GM18502 (cell line): ENCODE measurements around the gene RER1.
A peak's percentile ranks its signal among the peaks of the same experiment; 100 is the strongest.

Experiments used
- ATAC-seq: cut with Tn5 transposase; IDR thresholded peaks from one replicate; pipeline ENCODE4 v1.9.1; 2021; ENCODE audit warnings: mild to moderate bottlenecking; ENCODE audit not compliant: unreplicated experiment, poor library complexity

The RER1 gene

DNA sequence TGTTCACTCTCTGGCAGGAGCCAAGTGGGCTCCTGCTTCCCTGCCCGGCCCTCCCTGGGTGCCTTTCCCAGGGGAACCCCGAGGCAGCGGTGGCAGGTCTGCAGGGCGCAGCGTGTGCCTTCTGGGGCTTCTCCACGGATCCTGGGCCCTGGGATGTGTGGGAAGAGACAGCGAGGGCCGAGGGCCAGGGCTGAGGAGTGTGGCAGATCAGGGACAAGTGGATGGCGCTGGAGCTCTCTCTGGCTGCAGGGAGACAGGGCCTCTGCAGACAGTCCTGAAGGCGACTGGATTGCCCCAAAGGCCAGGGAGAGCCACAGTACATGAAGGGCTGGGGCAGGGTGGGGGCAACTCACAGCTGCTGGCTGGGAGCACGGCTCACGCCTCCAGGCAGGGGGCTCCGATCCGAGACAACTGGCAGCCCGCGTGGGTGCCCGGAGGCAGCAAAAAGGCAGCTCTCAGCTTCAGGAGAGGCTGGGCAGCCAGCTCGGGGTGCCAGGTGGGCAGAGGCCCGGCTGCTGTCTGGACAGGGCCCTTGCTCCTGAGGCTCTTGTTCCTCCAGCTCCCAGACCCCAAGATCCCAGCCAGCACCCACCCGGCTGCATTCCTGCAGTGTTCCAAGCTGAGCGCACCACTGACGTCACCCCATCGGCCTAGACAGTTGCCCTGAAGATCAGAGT is 16.3 kb upstream of the RER1 start:
- no peak for ATAC-seq

DNA sequence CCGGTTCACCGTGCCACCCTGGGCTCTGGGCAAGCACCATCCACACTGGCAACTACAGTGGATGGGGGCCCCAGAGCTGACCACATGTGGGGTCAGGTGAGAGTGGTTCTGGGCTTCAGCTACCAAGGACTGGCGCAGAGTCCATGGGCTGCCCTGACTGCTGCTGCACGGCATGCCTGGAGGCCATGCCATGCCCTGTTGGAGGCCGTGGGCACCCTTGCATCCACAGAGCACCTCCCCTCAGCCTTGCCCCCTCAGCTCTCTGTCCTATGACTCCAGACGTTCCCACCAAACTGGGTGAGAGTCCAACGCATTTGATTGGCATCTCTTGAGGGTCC is 15.7 kb upstream of the RER1 start:
- ATAC-seq: no peak

DNA sequence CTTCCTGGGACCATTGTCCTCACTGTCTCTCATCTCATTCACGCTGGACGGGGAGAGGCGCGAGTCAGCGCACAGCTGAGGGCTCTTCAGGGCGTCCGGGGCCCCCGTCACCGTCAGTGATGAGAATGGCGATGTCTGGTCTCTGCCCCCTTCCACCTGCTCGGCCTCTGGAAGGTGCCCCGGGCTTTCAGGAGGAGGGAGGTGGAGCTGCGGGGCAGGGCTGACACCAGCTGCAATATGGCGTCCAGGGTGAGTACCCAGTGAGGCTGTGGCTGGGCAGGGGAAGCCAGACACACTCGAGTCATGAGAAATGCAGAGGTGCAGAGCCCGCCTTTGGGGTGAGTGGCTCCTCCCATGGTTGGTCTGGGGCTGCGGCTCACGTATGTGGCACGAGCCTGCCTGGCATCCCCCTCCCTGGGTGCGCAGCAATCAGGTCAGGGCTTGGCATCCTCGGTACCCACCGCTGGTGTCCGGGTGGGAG is 15.3 kb upstream of the RER1 start:
- no peak for ATAC-seq

DNA sequence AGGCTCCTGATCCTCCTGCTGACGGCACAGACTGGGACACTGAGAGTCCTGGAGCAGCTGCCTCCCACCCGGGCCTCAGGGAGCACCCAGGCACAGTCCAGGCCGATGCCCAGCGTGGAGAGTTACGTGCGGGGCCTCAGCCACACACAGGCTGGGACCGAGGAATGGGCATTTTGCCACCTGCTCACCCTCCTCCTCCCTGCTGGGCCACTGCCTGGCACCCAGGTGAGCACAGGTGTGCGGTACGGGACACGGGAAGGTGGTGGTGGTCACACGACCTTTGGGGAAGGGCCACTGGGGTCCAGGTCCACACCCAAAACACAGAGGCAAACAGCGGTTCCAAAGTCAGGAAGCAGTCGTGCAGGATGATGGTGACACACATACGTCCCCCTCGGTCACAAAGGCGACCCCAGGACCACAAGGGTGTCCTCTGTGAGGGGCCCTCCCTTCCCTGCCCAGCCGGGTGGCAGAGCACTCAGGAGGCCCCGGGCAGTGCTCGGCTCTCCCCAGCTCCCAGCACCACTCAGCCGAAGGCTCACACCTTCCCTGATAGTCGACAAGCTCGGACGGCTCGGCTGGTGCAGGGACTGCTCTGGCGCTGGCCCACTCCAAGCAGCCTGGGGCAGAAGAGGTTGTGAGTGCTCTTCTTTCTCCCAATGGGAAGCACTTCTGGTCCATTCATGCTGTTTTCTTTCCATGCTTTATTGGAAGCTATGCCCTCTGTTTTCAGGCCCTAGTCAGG is 14.5 kb upstream of the RER1 start:
- ATAC-seq: no peak

DNA sequence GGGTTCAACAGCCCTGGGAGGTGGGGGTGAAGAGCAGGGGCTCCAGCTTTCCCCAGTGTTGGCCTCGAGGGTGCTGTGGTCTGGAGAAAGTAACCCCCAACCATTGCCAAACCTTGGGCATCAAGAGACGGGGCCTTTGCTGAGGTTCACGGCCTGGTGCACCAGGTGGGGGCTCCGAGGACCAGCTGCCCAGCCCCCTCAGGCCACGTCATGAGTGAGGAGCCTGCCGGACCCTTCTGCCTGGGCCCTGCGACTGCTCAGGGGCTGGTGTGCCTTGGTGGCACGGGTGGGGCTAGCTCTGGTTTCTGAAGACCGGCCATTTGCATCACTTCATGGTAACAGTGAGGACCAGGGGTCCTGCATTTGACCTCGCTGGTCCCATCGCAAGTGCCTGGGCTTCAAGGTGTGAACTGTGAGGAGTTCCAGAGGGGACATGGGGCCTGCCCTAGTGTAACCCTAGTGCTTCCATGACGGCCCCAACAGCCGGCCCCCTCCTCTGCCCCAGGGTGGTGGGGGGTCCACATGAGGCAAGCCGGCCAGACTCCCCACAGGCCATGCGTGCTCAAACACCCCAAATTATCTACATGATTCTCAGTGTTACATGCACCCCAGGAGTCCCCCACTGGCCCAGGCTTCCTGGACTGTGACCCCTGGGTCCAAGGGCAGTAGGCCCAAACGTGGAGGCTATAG is 13.7 kb upstream of the RER1 start:
- ATAC-seq: no peak

DNA sequence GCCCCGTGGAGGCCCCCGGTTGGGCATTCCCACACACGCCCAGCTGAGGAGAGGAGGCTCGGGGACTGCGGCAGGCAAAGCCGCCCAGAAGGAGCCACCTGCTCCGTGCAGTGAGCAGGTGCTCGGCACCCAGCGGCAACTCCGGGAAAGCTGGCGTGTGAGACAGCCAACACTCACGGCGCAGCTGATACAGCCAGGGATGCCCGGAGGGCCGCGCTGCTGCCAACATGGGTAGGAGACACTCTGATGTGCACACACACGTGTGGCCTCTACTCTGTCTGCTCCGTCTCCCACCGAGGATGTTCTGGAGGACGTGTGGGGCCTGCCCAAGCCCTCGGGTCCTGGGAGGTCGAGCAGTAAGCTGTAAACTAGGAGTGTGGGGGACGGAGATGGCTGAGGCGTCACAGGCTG is 13.2 kb upstream of the RER1 start:
- ATAC-seq: no peak

DNA sequence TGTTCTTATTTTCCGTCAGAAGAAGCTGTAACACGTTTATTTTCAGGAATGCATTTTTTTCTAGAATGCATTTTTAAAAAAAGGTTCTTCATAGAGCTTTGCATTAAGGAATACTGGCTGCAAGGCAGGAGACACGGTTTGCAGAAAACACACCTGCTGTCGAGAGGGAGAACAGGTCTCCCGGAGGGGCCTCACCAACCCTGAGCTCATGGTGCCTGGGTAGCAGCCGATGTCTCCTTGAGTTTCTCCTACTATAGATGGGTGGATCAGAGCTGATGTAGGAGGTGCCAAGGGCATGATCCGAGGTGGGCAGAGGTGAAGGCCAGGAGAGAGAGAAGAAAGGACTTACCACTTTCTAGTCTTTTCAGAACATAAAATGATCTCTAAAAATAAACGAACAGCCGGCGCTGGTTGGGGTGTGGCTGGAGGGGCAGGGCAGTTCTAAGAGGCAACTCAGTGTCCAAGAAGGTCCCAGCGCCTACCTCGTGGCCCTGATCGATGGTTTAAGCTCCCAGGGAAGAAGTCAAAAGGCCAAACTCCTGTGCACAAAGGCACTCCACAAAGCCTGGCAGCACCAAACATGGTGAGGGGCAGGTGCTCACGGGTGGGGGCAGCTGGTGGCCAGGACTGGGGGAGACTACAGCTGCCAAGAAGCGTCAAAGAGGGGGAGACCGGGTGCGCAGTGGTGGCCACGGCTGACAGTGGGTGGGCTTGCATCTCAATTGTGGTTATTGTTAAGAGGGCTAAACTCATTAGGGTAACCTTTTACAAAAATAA is 12.5 kb upstream of the RER1 start:
- ATAC-seq: no peak

DNA sequence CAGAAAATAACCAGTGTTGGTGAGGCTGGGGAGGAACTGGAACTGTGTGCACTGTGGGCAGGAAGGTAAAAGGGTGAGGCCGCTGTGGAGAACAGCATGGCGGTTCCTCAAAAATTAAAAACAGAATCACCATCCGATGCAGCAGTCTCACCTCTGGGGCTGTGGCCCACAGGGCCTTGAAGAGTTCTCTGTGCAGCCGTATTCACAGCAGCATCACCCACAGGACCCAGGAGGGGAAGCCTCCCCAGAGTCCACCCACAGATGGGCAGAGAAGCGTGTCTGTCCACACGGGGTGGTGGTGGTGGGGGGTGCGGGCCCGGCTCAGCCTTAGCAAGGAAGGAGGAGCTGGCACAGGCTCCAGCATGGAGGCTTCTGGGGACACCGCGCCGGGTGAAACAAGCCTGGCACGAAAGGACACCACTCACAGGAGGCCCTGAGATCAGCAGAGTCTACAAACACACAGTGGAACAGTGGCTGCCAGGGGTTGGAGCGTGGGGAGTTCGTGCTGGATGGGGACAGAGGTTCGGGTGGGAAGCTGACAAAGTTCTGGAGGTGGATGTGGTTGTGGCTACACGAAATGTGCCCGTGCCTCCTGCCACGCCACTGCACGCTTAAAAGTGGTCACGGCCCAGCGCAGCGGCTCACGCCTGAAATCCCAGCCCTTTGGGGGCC is 11.8 kb upstream of the RER1 start:
- ATAC-seq: no peak

DNA sequence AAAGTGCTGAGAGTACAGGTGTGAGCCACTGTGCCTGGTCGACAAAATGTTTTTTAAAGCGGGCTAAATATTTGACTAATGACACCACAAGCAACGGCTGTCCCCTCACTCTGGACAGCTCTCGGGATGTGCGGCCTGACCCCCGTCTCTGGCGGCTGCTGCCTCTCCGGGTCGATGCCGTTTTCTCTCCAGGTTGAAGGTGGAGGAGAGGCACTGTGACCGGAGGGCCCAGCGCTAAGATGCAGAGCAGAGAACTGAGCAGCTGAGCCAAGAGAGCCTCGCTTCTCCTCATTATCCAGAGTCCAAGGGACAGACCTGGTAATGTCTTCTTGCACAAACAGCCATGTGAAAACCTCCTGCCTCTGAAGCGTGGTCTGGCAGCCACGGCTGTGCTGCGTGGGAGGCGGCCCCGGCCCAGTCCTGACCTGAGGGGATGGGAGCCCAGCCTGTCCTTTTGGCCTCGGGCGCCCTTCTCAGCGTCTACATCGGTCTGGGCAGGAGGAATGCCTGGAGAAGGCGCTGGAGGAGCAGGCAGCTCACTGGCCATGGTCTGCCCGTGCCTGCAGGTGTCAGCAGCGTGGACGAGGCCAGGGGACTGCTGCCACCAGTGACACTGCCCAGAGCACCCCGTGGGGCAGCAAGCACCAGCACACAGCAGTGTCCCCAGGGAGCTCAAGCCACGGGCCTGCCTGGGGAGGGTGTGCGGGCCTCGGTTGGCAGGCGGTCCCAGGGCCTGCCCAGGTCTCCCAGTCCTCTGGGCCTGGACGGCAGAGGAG is 10.6 kb upstream of the RER1 start:
- no peak for ATAC-seq

DNA sequence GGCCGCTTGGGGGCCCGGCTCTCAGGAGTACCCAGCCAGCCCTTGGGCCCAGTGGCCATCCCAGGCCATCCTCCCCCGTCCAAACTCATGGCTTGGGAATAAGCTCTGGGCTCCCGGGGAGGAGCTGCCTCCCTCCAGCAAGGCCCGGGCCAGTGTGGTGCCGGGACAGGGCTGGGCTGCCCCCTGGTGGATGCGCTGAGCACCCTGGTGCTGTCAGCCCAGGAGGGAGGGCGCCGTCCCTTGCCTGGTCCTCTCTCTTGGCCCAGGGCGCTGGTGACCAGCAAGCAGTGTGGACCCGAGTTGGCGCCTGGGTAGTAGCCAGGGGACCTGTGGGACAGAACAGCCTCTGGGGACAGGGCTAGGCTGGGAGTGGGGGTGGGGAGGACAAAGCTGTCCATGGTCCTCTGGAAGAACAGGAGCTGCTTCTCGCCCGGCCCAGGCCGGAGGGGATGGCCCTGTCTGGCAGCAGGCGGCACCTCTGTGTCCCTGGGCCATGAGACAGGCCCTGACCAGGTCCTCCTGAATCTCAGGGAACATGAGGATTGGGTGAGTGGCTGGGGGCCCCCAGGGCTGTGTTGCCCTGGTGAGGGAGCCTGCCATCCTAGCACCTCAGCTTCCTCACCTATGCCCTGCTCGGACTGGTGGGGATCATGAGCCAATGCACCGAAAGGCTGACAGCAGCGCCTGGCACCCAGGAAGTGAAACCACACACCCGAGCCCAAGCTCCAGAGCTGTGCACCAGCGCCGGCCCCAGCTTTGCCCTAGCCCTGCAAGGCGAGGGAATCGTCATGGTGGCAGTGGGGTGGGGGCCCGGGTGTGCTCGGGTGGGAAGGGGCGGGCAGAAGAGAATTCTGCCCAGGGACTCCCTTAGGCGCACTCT is 9.7 kb upstream of the RER1 start:
- ATAC-seq: peak; percentile 60

DNA sequence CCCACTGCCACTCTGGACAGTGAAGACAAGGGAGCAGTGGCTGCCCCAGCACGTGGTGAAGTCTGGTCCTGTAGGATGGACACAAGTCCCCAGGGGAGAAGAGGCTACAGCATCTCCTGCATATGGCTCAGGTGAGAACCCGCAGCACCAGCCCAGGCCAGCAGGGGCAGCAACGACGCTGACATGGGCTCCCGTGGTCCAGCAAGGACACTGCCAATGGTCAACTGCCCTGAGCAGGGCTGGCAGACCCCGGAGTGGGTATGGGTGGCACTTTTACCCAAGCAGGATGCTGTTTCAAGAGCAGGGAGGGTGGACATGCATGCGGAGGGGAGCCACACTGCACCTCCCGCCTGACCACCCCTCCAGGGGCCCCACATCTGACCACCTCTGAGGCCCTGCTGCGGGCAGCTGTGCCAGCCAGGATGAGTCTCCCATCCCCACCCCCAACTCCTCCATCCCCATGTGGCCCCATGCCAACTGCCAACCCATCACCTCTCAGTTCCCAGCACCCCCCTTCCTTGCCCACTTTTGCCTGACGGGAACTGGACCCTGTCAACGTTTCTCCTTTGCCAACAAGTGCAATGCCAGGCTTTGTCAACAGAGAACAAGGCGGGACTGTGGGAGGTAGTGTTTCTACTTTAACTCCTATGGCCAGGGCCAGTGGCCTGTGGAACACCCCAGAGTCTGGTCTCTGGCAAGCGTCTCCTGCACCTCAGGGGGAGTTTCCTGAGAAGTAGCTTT is 8.8 kb upstream of the RER1 start:
- ATAC-seq: no peak

DNA sequence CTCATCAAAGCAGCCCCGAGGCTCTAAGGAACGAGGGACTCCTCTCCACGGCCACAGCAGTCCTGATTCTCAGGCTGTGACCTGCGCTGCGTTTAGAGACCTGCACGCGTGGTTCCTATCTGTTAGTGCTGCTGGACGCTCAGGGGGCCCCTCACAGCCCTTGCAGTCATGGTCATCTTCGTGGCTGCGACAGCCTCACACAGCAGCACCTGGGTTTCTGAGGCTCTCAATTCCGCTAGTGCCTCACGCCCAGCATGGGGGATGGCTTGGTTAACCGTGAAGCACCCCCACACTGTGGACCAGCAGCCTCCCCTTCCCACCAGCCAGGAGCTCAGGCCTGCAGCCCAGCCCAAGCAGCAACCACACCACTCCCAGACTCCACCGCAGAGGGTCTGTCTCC is 8.1 kb upstream of the RER1 start:
- ATAC-seq: no peak

DNA sequence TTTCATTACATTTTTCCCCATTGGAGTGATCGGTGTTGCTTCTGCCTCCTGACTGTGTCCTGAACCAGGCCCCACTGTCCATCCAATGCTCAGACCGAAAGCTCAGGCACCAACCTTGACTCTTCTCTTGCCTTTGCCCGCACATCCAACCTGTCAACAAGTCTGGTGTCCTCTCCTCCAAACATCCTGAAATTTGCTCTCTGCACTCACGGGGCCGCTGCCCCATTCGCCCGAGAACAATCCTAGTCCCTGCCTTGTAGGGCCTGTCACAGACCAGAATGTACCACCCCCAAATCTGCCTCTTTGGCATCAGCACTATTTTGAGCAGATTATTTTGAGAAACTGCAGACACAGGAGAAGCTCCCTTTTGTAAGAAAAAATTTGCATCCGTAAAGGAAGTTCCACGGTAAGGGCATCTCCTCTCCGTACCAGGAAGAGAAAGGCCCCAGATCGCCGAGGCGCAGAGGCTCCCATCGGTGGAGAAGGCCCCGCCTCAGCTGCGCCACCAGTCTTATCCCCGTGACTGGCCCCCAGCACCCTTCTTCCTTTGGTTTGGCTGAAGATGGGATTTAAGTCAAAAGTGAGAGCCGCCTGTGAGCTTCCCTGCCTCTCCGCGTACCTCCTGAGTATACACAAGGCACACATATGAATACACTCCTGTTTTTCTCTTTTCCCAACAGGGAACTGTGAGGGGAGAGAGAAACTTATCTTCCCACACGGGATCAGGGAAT is 7.3 kb upstream of the RER1 start:
- no peak for ATAC-seq

DNA sequence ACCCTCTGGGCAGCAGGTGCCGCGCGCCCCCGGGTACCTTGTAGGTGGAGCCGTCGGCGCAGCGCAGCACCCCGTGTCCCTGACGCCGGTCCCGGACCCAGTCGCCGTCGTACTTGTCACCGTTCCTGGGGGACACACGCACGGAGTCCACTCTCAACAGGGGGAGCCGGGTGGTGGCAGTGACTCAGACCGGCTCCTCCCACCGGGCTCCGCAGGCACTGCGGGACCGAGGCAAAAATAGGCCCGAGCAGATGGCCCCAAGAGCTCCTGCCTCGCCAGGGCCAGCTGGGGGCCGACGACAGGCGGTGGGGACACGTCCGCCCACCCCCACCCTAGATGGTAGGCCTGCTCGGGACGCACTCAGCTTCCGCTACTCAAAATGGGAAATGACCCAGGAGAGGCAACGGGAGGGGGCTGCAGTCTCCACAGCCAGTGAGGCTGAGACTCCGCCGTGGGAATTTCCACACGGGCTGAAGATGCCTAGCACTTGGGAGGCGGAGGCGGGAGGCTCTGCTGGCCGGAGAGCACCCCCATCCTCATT is 6.6 kb upstream of the RER1 start:
- no peak for ATAC-seq

DNA sequence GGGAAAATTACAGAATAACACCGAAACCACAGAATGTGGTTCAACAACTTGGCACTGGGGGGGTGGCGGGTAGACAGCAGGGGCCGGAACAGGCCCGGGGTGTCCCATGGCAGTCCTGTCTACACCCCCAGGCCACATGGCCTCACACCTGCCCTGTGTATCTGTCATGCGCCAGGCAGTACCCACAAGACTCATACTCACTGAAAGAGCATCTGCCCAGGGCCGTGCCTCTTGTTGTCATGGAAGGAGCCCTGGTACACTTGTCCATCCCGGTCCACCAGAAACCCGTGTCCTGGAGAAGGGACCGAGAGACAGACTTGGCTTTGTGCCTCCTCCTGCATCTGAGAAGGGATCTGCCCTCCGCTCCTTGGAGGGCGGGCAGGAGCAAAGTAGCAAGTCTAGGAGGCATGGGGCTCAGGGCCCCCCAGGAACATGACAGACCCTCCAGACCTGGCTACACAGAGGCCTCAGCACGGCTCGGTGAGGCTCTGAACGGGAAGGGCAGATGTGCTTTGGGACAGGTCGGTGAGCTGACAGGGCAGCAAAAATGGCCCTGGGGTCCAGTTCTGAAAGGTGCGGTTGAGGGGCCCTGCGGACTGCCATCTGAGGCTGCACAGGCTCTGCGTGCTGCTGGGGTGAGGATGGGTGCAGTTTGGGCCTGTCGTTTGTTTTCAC is 5.9 kb upstream of the RER1 start:
- no peak for ATAC-seq
